PC-3 (cell line): ENCODE data around the gene PBX2.

Experiments
- EZH2 ChIP-seq: fragments of 300-600 bp; sonication (generic); IDR thresholded peaks from one replicate; pipeline ENCODE4 v1.6.1; 2017; ENCODE audit warnings: antibody characterized with exemption, mild to moderate bottlenecking, low read length; ENCODE audit not compliant: unreplicated experiment
- TF ChIP-seq, protein P1 (sequence below): fragments of 300-600 bp; sonication (generic); conservative IDR thresholded peaks from 2 replicates; pipeline ENCODE4 v1.5.1; 2017; ENCODE audit warnings: antibody characterized with exemption, low read depth, mild to moderate bottlenecking, low read length

DNA sequence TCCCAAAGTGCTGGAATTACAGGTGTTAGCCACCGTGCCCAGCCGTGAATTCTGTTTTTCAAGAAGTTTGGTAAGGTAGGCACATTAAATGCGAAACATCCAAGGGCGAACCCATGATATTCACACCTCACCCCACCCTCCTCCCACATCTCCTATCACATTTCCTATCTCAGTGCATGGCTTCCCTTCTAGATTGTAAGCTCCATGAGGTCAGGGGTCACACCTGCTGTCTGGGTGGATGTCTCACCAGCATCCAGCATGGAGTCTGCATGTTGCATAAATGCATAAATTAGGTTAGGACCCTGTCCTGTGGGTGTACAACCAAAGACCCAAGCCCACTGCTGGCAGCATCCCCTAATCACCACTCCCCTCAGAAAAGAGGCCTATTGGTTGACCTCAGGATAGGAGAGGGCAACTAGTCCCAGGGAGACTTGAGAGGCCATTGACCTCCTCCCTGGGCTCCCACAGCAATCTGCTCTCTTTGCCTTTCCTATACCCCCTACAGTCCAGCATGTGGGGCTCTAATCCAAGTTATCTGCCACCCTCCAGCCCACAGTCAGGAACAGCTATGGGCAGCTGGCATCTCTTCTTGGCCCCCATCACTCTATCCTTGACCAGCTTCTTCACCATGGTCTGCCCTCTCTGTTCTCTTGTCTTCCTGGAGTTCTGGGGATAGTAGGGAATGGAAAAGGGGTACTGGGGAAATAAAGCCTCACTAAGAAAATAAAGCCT is 42.4 kb downstream of the PBX2 start:
- TF ChIP-seq, protein P1, sequence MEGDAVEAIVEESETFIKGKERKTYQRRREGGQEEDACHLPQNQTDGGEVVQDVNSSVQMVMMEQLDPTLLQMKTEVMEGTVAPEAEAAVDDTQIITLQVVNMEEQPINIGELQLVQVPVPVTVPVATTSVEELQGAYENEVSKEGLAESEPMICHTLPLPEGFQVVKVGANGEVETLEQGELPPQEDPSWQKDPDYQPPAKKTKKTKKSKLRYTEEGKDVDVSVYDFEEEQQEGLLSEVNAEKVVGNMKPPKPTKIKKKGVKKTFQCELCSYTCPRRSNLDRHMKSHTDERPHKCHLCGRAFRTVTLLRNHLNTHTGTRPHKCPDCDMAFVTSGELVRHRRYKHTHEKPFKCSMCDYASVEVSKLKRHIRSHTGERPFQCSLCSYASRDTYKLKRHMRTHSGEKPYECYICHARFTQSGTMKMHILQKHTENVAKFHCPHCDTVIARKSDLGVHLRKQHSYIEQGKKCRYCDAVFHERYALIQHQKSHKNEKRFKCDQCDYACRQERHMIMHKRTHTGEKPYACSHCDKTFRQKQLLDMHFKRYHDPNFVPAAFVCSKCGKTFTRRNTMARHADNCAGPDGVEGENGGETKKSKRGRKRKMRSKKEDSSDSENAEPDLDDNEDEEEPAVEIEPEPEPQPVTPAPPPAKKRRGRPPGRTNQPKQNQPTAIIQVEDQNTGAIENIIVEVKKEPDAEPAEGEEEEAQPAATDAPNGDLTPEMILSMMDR: no peak
- no peak for TF ChIP-seq EZH2
